Stimulated activated CD8-positive, alpha-beta memory T cell treated with anti-CD3 and anti-CD28 coated beads, Interleukin-2, amount 100 ng/mL, for 48 hours (primary cell): Measurements from ENCODE around the gene MAGEB4.
"Not testable (repeated sequence)": the region's sequence is repeated elsewhere in the genome, so short reads cannot be mapped to it uniquely, and the experiment has no call there.

Experiments used
- DNase-seq, 2 donors: peaks; one replicate each; pipeline ENCODE4 v3.0.0-alpha.2; 2020; ENCODE audit warnings: low read depth in 2 of 2

The MAGEB4 gene, protein sequence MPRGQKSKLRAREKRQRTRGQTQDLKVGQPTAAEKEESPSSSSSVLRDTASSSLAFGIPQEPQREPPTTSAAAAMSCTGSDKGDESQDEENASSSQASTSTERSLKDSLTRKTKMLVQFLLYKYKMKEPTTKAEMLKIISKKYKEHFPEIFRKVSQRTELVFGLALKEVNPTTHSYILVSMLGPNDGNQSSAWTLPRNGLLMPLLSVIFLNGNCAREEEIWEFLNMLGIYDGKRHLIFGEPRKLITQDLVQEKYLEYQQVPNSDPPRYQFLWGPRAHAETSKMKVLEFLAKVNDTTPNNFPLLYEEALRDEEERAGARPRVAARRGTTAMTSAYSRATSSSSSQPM

DNA sequence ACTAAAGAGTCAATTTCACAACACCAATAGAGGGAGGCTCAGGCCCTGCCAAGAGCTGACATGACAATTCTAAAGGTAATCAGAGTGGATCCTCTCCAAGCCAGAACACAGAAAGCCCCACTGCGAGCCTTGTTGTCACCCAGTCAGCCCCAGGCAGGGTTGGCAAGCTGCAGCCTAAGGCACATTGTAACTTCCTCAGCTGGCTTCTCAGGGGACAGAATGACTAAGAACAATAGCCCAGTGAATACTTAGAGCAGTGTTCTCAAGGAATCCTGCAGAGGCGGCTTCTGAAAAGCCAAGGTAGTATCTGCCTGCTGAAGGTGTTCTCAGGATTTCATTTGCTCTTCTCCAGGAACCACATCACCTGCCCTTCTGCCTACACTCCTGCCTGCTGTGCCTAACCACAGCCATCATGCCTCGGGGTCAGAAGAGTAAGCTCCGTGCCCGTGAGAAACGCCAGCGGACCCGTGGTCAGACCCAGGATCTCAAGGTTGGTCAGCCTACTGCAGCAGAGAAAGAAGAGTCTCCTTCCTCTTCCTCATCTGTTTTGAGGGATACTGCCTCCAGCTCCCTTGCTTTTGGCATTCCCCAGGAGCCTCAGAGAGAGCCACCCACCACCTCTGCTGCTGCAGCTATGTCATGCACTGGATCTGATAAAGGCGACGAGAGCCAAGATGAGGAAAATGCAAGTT, at the start of gene MAGEB4:
TSS of gene MAGEB4 (plus strand) at position 277 of the 692 bp plus-strand sequence. CDS start at position 413, 136 bp downstream.
- no peak for DNase-seq

DNA sequence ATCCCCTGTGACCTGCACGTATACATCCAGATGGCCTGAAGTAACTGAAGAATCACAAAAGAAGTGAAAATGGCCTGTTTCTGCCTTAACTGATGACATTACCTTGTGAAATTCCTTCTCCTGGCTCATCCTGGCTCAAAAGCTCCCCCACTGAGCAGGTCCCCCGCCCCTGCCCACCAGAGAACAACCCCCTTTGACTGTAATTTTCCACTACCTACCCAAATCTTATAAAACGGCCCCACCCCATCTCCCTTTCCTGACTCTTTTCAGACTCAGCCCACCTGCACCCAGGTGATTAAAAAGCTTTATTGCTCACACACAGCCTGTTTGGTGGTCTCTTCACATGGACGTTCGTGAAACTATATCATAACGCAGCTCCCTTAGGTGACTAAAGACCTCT, 47.9 kb upstream of the MAGEB4 start:
- DNase-seq = not testable (repeated sequence)

DNA sequence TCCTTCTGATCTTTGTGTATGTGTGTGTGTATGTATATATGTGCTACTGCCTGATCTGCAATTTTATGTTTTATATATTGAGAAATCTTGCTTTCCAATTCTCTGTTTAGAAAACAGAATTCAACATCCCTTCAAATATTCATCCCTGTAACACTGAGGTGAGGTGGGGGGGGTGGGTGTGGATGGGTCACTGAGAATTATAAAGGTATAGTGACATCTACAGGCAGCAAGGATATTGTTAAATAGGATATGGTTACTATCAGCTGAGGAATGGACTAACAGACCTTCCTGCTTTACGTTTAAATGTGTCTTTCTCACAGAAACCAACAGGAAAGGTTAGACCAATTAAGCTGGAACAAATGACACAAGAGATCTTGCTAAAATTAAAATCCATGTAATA, 45.5 kb upstream of the MAGEB4 start:
- DNase-seq = no peak

DNA sequence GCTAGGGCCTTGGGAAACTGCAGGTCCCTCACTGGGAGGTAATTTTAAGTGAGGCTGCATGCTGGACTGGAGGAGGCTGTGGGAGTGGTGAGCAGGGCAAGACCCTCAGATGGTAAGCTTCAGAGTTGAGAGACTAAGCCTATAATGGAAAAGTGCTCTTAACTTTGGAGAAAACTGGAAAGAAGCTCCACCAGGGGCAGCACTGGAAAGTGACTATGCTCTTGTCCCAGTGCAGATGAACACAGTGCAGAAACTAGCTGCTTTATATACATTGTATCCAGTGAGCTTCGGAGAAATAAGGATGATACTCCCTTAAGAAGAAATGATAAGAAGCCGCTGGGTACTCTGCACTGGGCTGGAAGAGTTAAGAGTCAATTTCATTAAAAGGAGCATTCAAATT, 29.6 kb upstream of the MAGEB4 start:
- DNase-seq = no peak

DNA sequence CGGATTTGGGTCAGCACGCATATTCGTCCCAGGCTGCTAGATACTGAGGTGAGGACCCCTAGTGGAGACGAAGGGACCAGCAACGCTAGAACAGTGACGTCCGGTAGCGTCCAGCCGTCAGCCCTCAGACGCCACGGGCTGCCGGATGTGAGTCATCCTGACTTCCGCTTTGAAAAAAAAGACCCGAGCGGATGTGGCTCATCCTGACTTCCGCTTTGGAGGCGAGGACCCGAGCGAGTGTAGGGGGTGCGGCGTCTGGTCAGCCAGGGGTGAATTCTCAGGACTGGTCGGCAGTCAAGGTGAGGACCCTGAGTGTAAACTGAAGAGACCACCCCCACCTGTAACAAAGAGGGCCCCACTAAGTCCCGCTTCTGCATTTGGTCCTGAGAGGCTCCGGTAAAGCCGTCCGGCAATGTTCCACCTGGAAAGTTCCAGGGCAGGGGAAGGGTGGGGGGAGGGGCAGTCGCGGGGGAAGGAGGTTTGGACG, 26.4 kb upstream of the MAGEB4 start, which contains the start of gene MAGEB2:
TSS of gene MAGEB2 (plus strand) at position 207 of the 487 bp plus-strand sequence. CDS start 3,018 bp downstream, outside the sequence.
- no peak for DNase-seq

DNA sequence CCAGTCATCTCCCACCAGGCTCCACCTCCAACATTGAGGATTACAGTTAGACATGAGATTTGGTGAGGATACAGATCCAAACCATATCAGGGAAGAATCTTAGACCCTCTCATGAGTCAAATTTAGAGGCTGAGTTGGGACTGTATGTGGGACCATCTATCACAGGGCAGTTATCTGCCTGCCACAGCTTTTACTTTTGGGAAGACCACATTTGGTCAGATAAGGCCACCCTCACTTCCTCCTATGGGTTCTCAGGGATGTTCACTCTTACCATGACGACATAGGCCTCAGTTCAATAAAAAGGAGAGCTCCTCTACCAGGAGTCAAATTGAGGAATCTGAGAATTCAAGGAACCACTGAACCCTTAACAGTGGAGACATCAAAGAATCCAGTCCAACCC, 24.3 kb upstream of the MAGEB4 start:
- DNase-seq = no peak

DNA sequence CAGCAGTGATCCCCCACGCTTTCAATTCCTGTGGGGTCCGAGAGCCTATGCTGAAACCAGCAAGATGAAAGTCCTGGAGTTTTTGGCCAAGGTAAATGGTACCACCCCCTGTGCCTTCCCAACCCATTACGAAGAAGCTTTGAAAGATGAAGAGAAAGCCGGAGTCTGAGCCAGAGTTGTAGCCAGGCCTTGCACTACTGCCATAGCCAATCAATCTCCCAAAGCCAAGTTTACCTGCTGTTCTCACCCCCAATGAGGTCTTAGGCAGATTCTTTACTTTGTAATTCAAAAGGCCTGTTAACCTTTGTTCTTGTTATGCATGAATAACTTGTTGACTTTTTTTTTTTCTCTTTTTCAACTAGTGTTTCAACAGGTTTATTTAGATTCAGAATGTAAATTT, 22.4 kb upstream of the MAGEB4 start:
- DNase-seq = no peak

DNA sequence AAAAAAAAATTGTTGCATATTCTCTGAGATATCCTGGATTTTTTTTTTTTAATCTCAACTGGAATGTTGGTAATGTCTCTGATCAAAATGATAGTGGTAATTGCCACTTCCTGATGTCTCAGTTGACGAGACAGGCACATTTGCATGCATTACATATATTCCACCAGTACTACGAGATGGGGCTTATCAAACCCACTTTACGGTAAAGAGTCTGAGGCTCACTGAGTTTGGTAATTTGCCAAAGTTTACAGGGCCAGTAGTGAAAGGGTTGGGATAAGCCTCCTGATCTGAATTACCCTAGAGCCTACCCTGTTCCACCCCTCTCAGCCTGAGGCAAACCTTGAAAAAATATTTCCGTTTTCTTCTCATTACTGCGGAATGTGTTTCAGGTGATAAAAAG, 21.1 kb upstream of the MAGEB4 start:
- DNase-seq = no peak

DNA sequence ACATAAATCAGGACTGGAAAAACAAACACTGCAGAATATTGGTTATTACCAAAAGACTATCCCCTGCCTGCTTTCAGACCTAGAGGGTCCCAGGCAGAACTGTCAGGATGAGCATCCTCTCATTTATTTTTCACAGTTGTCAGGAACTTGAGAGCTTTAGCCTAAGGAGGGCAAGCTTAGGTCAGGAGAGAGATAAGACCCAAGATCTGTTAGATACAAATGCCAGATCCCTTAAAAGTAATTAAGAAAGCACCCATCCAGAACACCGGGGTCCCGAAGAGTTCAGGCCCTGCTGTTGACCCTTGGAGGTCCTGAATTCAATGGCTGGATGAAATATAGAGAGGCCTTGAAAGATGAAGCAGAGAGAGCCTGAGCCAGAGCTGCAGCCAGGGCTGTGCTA, 17.3 kb upstream of the MAGEB4 start:
- DNase-seq = no peak

DNA sequence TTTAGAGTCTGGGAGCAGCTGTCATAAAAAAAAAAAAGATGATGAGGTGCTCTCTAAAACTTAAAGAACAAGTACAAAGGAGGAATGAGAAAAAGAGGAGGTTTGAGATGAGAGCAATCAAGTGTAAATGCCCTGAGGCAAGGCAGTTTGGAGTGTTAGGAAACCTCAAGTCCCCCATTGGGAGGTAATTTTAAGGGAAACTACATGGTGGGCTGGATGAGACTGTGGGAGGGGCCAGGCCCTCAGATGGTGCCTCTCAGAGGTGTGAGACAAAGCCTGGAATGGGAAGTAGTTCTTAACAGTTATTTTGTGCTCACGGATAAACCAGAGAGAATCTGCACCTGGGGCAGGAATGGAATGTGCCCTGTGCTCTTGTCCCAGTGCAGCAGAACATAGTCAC, 13.3 kb upstream of the MAGEB4 start:
- no peak for DNase-seq

DNA sequence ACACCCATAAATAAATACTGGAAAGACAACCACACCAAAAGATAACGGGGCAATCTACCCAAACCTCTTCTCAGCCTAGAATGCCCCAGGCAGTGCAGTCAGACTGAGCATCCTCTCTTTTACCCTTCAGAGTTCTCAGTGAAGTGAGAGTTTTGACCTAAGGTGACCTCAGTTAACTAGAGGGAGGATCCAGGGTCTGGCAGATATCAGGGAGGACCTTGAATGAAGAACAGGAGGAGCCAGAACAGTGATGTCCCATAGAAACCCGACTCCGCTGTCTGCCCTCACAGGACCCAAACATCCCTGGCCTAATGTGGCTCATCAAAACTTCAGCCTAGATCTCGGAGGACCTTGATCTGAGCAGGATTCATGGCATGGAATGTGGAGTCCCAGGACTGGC, 11.4 kb upstream of the MAGEB4 start, which contains the start of gene MAGEB3:
TSS of gene MAGEB3 (plus strand) at position 263 of the 400 bp plus-strand sequence. CDS start 5,268 bp downstream, outside the sequence.
- no peak for DNase-seq

DNA sequence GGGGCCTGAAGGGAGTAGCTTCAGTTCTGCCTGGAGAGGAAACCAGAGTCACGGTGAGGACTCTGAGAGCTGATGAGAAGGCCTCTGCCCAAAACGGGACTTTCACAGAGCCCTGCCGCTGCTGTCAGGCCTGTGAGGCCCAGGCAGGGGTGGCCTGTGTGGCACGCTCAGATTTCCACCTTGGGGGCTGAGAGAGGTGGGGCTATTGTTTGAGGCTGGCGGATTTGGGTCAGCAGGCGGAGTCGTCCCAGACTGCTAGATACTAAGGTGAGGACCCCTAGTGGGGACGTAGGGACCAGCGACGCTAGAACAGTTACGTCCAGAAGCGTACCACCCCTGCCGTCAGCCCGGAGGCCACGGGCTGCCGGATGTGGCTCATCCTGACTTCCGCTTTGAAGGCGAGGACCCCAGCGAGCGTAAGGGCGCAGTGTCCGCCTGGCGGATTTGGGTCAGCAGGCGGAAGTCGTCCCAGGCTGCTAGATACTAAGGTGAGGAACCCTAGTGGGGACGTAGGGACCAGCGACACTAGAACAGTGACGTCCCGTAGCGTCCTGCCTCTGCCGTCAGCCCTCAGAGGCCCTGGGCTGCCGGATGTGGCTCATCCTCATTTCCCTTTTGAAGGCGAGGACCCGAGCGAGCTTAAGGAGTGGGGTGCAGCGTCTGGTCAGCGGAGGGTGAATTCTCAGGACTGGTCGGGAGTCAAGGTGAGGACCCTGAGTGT, 5.1 kb downstream of the MAGEB4 start, which contains the start of gene MAGEB1:
TSS of gene MAGEB1 (plus strand) at position 378 of the 721 bp plus-strand sequence. CDS start 3,348 bp downstream, outside the sequence.
- no peak for DNase-seq

DNA sequence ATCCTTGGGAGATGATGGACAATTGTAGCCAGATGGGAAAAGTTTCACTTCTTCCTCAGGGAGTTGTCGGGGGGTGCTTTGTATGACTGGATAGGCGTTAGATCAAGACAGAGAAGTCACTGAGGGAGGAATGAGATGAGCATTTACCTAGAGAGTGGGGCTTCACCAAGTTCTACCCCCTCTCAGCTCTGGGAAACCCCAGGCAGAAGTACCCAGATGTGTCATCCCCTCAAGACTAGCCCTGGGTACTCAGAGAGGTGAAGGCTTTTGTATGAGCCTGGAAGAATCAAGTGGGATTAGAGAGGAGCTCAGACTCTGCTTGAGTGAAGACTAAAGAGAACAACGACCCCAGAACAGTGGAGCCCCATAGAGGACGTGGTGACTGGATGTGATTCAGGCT, 7.1 kb downstream of the MAGEB4 start:
- no peak for DNase-seq

DNA sequence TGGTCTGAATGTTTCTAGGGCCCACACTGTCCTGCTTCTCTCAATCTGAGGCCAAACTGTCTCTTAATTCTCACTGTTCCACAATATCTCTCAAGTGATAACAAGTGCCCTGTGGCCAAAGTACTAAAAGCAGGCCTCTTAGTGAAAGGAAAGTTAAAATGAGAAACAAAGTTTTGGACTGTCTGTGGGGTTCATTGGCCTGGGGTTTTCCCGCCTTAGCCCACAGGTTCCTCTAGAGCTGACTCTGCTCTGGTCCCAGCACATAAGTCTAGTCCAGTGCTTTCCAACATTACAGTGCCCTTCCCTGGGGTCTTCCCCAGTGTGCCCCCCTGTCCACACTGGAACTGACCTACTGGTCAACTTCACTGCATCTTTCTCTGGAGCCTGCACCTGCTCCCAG, 11.5 kb downstream of the MAGEB4 start:
- DNase-seq = no peak

DNA sequence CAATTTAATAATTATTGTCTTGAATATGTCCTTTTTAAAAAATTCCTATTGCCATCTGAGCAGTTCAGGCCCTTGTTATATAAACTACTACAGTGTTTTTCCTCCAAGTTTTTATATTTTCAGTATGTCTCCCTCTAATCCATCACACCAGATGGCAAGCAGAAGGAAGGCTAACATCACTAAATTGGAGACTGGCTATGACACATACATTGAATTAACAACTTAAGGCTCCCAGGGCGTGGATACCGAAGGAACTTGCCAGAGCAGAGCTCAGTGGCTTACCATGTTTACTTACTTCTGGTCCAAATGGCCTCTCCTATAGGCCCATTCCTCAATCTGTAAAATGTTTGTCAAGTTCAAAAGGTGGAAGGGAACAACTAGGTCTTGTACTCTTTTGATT, 18.1 kb downstream of the MAGEB4 start:
- no peak for DNase-seq

DNA sequence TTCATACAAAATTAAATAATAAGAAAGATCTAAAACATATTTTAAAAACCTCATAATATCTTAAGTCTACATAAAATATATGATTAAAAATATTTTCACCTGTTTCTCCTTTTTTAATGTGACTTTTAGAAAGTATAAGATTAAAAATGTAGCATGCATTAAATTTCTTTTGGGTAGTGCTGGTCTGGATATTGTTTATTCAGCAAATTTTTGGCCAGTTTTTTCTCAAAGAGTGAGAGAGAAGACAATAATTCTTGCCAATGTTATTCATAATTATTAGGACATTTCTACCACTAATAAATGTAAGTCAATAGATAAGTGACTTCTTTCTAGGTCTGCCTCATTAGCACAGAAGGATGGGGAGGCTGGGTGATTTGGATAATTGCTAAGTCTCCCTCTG, 19.2 kb downstream of the MAGEB4 start:
- no peak for DNase-seq

DNA sequence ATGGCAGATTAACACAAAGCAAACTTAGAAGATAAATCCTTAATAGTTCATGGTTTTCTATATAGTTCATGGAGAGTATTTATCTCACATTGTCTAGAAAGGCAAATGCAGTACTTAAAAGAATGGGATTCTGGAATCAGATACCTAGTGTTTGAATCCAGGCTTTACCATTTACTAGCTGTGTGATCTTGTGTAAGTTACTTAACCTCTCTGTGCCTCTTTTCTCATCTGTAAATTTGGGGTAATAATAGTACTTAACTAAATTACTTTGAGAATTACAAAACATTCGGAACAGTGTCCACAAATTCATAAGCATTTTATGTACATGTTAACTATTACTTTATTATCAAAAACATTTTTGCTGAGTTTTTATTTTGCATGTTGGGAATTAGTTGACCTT, 21.0 kb downstream of the MAGEB4 start:
- DNase-seq = no peak

DNA sequence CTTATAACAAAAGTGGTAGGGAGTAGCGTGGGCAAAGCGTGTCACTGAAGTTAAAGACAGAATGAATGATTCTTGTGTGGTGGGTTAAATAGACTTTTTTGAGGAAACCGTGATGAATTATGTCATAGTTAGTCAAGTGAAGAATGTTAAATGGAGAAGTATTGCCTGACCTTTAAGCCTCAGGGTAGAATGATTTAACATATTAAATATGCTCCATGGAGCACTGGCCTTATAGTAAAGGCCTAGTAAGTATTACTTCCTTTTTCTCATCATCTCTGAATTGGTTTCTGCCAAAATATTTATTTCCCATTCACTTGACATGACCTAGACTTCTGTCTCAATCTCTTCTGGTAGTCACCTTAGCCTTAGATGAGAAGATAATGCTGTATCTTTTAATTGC, 28.8 kb downstream of the MAGEB4 start:
- no peak for DNase-seq

DNA sequence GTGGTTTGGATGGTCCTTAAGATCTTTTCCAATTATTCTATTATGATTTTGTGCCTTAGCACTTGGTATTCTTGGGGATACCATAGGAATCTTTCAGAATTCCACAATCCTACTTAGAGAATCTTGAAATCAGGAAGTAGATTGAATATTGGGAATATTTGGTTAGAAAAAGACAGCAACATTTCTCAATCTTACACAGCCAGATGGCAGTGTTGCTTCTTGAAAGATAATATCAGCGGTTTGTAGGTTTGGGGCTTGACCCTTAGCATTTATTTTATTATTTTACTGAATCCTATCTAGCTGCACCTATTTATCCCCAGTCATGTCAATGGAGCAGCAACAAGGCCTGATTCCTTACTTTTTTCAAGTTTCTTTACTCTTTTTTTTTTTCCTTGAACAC, 33.7 kb downstream of the MAGEB4 start:
- DNase-seq = no peak

DNA sequence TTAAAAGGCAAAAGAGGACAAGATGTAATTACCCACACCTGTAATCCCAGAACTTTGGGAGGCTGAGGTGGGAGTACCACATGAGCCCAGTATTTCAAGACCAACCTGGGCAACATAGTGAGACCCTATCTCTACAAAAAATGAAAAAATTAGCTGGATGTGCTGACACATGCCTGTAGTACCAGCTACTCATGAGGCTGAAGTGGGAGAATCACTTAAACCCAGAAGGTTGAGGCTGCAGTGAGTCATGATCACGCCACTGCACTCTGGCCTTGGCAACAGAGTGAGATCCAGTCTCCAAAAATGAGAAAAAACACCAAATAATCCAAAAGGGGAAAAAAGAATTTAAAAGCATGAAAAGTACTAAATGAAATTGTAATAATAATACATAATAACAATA, 36.6 kb downstream of the MAGEB4 start:
- DNase-seq = no peak

DNA sequence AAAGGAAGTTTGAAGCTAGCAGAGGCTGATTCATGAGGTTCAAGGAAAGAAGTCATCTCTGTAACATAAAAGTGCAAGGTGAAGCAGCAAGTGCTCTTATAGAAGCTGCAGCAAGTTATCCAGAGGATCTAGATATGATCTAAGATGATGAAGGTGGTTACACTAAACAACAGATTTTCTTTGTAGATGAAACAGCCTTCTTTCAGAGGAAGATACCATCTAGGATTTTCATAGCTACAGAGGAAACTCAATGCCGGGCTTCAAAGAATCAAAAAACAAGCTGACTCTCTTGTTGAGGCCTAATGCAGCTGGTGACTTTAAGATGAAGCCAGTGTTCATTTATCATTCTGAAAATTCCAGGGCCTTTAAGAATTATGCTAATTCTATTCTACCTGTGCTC, 38.6 kb downstream of the MAGEB4 start:
- no peak for DNase-seq

DNA sequence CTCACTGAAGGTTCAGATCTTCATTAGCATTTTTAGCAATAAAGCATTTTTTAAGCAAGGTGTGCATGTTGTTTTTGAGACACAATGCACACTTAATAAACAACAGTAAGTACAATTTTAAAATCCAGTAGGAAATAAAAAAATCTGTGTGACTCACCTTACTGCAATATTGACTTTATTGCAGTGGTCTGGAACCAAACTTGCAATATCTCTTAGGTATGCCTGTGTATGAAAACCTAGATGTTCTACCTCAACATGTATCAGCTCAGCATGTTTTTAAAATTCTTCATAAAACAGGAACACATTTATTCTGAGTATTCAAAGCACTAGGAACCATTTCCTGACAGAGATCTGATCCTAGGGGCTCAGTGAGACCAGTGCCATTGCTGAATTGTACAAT, 40.7 kb downstream of the MAGEB4 start:
- no peak for DNase-seq
